ENCODE results near the gene ENTREP1. TPM values are rescaled to one million over a fixed set of nuclear protein-coding genes. Genes with fewer than 3 reads are reported as not detected.
"Not testable (repeated sequence)": the region's sequence is repeated elsewhere in the genome, so short reads cannot be mapped to it uniquely, and the experiment has no call there.

Gene ENTREP1
- total RNA-seq, 1 experiment from 2014 or later = 0.35 TPM

GRCh38 chr9:69396759-69397158 is 71.7 kb downstream of the ENTREP1 start:
- H3K4me1 ChIP-seq (replicated peaks; ENCODE audit: insufficient read depth) = peaks cover 14% of the 10 kb centered on the region; the same call in 1 of the 2 replicates
- no TSS peak for BruUV-seq (replicated peaks)
- H3K4me3 ChIP-seq = no peak overlapping the region
- ChIA-PET POLR2A (ENCODE audit: unreplicated experiment) (no interaction called here), CTCF (no interaction called here)
- no peaks in the 10 kb centered on the region for H3F3A ChIP-seq (ENCODE audit: insufficient read depth, low read depth)
- no peak for DNase-seq
- no peaks in the 10 kb centered on the region; the same call in 1 of the 2 replicates for H3K9me3 ChIP-seq (ENCODE audit: insufficient read depth, low read depth)
- intact Hi-C loops (cut with micrococcal nuclease; ENCODE audit: unreplicated experiment) = loop anchor here (5.0 kb wide), 1 partner anchor 339 kb away; no protein-coding TSS in a partner anchor
- H3K27ac ChIP-seq = no peak overlapping the region
- no peaks in the 10 kb centered on the region for H3K9me2 ChIP-seq (ENCODE audit: insufficient read depth)
- no peak overlapping the region for H3K4me2 ChIP-seq
- no peaks in the 10 kb centered on the region for H3K36me3 ChIP-seq (ENCODE audit: low read depth)
- no peaks in the 10 kb centered on the region for H4K20me1 ChIP-seq (ENCODE audit: insufficient read depth)
- TF ChIP-seq EZH2 (IDR thresholded peaks at IDR 0.05; ENCODE audit: low read depth) (no peak), CTCF (conservative IDR thresholded peaks at IDR 0.05) (no peak)
- H2AFZ ChIP-seq = no peak overlapping the region
- no peaks in the 10 kb centered on the region for H3K79me2 ChIP-seq (ENCODE audit: low read depth)
- no peaks in the 10 kb centered on the region for H3K27me3 ChIP-seq (ENCODE audit: insufficient read depth, low read depth)

GRCh38 chr9:69397384-69398214 is 72.6 kb downstream of the ENTREP1 start:
- Histone ChIP-seq H3K27ac (no peak overlapping the region), H4K20me1 (ENCODE audit: insufficient read depth) (no peaks in the 10 kb centered on the region), H3K36me3 (ENCODE audit: low read depth) (no peaks in the 10 kb centered on the region), H3K27me3 (ENCODE audit: insufficient read depth, low read depth) (no peaks in the 10 kb centered on the region), H2AFZ (no peak overlapping the region), H3K4me1 (replicated peaks; ENCODE audit: insufficient read depth) (peaks cover 14% of the 10 kb centered on the region; the same call in 1 of the 2 replicates), H3K4me3 (no peak overlapping the region), H3K9me3 (ENCODE audit: insufficient read depth, low read depth) (no peaks in the 10 kb centered on the region; the same call in 1 of the 2 replicates), H3K9me2 (ENCODE audit: insufficient read depth) (no peaks in the 10 kb centered on the region), H3K4me2 (no peak overlapping the region), H3K79me2 (ENCODE audit: low read depth) (no peaks in the 10 kb centered on the region), H3F3A (ENCODE audit: insufficient read depth, low read depth) (no peaks in the 10 kb centered on the region)
- POLR2A ChIA-PET (ENCODE audit: unreplicated experiment) = no interaction called here
- CTCF ChIA-PET = no interaction called here
- no TSS peak for BruUV-seq (replicated peaks)
- intact Hi-C loops (cut with micrococcal nuclease; ENCODE audit: unreplicated experiment) = loop anchor here (5.0 kb wide), 1 partner anchor 340 kb away; no protein-coding TSS in a partner anchor
- no peak for TF ChIP-seq EZH2 (IDR thresholded peaks at IDR 0.05; ENCODE audit: low read depth)
- no peak for TF ChIP-seq CTCF (conservative IDR thresholded peaks at IDR 0.05)
- DNase-seq = no peak

GRCh38 chr9:69400470-69400869 is 75.5 kb downstream of the ENTREP1 start:
- Histone ChIP-seq H3K4me2 (peak overlapping the region; percentile 21; the same call in 1 of the 2 replicates), H2AFZ (no peak overlapping the region), H3K4me3 (no peak overlapping the region), H3K27ac (no peak overlapping the region), H4K20me1 (ENCODE audit: insufficient read depth) (no peaks in the 10 kb centered on the region), H3K27me3 (ENCODE audit: insufficient read depth, low read depth) (no peaks in the 10 kb centered on the region), H3K9me2 (ENCODE audit: insufficient read depth) (no peaks in the 10 kb centered on the region), H3K79me2 (ENCODE audit: low read depth) (no peaks in the 10 kb centered on the region), H3F3A (ENCODE audit: insufficient read depth, low read depth) (no peaks in the 10 kb centered on the region), H3K9me3 (ENCODE audit: insufficient read depth, low read depth) (no peaks in the 10 kb centered on the region; the same call in 1 of the 2 replicates), H3K4me1 (replicated peaks; ENCODE audit: insufficient read depth) (peaks cover 14% of the 10 kb centered on the region; the same call in 1 of the 2 replicates), H3K36me3 (ENCODE audit: low read depth) (no peaks in the 10 kb centered on the region)
- POLR2A ChIA-PET (ENCODE audit: unreplicated experiment) = no interaction called here
- CTCF ChIA-PET = interaction anchor here (0.6 kb wide), 1 partner anchor 177 kb away, joined by 4 read pairs; no protein-coding TSS in a partner anchor
- BruUV-seq (replicated peaks) = no TSS peak
- peak; percentile 12 to 84 for DNase-seq
- TF ChIP-seq CTCF (conservative IDR thresholded peaks at IDR 0.05) (no peak), EZH2 (IDR thresholded peaks at IDR 0.05; ENCODE audit: low read depth) (no peak)
- intact Hi-C loops (cut with micrococcal nuclease; ENCODE audit: unreplicated experiment) = no loop called here

- H3F3A ChIP-seq (ENCODE audit: insufficient read depth, low read depth); H4K20me1 ChIP-seq (ENCODE audit: insufficient read depth); H3K4me2 ChIP-seq; H3K27ac ChIP-seq; POLR2A ChIA-PET (ENCODE audit: unreplicated experiment); DNase-seq; H3K79me2 ChIP-seq (ENCODE audit: low read depth); H2AFZ ChIP-seq; H3K9me2 ChIP-seq (ENCODE audit: insufficient read depth); H3K4me3 ChIP-seq; CTCF ChIA-PET; H3K27me3 ChIP-seq (ENCODE audit: insufficient read depth, low read depth); H3K9me3 ChIP-seq (ENCODE audit: insufficient read depth, low read depth); H3K36me3 ChIP-seq (ENCODE audit: low read depth); H3K4me1 ChIP-seq (replicated peaks; ENCODE audit: insufficient read depth); BruUV-seq (replicated peaks): not testable (repeated sequence)
- intact Hi-C loops (cut with micrococcal nuclease; ENCODE audit: unreplicated experiment) = loop anchor here (5.0 to 10.0 kb wide), 2 partner anchors 85 to 373 kb away; partner anchors contain the start of genes ENTREP1 and FXN
Observed at GRCh38 chr9:69409936-69410335, 84.9 kb downstream of the ENTREP1 start.
